Bronchial epithelial cell (primary cell): ENCODE measurements around the gene B3GNT9. TPM values are rescaled to one million over a fixed set of nuclear protein-coding genes. Genes with fewer than 3 reads are reported as not detected.

Experiments
- DNase-seq: peaks from one replicate; pipeline ENCODE4 v3.0.0-alpha.2; 2010; ENCODE audit warnings: low read depth
- FAIRE-seq: peaks from 2 replicates; lab custom pipeline; 2011; peaks lifted over from hg19 to GRCh38; lab: Jason Lieb, UNC
- H3K27me3 ChIP-seq: 2 replicates; pipeline ENCODE4 v1.5.1; 2011; ENCODE audit warnings: low read length; ENCODE audit not compliant: control insufficient read depth, insufficient read depth
- H3K36me3 ChIP-seq: 2 replicates; pipeline ENCODE4 v1.5.1; 2011; ENCODE audit warnings: low read length; ENCODE audit not compliant: control insufficient read depth, insufficient read depth
- H3K4me3 ChIP-seq: 2 replicates; pipeline ENCODE4 v1.5.1; 2011; ENCODE audit warnings: mild to moderate bottlenecking, low read depth, low read length, control low read depth
- total RNA-seq: library from RNA; depleted of rRNA; stranded (reverse); fragments of >200 nt; gene quantifications from 2 replicates; pipeline ENCODE4 v1.2.1, GENCODE V29; 2014
- TF ChIP-seq, protein P1 (sequence below): IDR thresholded peaks from 2 replicates; pipeline ENCODE4 v1.5.1; 2011; ENCODE audit warnings: mild to moderate bottlenecking, moderate library complexity, low read length, control low read depth, inconsistent platforms; ENCODE audit not compliant: insufficient read depth, severe bottlenecking

B3GNT9 gene
- total RNA-seq, 1 donor from 2014 or later: 8.7 TPM

DNA sequence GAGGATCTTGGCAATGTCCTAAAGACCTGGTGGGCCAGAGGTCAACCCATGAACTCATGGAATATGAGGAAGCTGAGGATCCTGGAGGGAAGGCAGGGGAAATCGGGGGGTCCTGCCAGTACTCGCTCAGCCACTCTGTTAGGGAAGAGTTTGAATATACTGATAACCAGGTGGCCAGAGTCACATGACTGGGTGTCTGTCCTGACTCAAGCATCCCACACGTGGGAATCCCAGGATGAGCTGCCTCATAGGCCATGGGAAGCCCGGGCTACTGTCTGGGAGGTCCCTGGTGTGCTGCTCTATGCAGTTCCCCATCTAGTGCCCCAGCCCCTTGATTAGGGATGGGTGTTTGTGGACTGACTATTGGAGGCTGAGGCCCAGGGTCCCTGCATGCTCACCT lies 37.5 kb upstream of the B3GNT9 start:
- no peak for DNase-seq
- Histone ChIP-seq H3K36me3 (peaks cover 3% of the 10 kb centered on the region), H3K27me3 (no peaks in the 10 kb centered on the region), H3K4me3 (no peak overlapping the region)
- TF ChIP-seq, protein P1, sequence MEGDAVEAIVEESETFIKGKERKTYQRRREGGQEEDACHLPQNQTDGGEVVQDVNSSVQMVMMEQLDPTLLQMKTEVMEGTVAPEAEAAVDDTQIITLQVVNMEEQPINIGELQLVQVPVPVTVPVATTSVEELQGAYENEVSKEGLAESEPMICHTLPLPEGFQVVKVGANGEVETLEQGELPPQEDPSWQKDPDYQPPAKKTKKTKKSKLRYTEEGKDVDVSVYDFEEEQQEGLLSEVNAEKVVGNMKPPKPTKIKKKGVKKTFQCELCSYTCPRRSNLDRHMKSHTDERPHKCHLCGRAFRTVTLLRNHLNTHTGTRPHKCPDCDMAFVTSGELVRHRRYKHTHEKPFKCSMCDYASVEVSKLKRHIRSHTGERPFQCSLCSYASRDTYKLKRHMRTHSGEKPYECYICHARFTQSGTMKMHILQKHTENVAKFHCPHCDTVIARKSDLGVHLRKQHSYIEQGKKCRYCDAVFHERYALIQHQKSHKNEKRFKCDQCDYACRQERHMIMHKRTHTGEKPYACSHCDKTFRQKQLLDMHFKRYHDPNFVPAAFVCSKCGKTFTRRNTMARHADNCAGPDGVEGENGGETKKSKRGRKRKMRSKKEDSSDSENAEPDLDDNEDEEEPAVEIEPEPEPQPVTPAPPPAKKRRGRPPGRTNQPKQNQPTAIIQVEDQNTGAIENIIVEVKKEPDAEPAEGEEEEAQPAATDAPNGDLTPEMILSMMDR: no peak
- no peak for FAIRE-seq

DNA sequence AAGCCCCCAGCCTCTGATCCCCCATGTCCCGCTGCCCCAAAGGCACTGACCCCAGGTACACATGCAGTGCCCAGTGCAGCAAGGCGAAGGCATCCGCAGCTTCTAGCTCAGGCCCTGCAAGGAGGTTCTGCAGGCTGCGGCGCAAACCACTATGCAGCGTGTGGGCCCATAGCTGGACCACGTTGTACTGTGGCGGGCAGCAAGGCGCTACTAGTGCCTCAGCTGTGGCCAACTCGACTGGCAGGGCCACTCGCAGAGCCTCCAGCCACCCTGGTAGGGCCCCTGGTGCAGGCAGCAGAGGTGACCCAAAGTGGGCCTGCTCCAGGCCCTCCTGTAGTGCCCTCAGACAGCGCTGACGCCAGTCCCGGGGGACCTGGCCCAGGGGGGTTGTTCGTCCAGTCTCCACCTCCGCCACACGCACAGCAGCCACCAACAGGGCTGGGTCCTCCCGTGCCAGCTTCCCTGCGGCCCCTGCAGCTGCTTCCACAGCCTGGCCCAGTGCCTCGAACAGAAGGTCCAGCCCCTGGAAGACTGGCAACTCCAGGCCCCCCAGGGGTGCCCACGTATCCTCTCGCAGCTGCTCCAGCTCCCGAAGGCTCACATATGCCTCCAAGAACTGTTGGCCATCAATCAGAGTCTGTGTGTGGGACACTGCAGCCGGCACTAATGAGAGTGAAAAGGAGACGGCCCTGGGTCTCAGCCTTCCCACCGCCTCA lies 36.5 kb upstream of the B3GNT9 start:
- H3K27me3 ChIP-seq: no peaks in the 10 kb centered on the region
- no peak overlapping the region for H3K4me3 ChIP-seq
- no peak for DNase-seq
- FAIRE-seq: no peak
- TF ChIP-seq, protein P1: no peak
- H3K36me3 ChIP-seq: no peaks in the 10 kb centered on the region

DNA sequence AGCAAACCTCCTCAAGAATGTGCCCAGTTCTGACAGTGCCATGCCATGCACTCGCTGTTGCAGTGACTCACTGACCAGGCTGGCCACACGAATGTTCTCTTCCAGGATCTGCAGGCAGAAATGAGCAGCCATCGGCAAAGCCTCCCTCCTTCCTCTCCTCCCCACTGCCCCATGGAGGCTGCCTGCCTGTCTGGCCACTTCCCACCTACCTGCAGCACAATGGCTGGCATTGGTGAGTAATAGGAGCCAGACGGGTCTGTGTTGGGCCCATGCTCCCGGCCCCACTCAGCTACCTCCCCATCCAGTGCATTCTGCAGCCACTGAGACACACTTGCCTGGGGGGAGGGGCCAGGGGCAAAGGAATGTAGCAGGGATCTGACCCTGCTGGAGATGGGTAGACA lies 35.8 kb upstream of the B3GNT9 start:
- H3K27me3 ChIP-seq: no peaks in the 10 kb centered on the region
- TF ChIP-seq, protein P1: no peak
- H3K36me3 ChIP-seq: no peaks in the 10 kb centered on the region
- FAIRE-seq (no peak), DNase-seq (peak; percentile 35)
- H3K4me3 ChIP-seq: no peak overlapping the region

DNA sequence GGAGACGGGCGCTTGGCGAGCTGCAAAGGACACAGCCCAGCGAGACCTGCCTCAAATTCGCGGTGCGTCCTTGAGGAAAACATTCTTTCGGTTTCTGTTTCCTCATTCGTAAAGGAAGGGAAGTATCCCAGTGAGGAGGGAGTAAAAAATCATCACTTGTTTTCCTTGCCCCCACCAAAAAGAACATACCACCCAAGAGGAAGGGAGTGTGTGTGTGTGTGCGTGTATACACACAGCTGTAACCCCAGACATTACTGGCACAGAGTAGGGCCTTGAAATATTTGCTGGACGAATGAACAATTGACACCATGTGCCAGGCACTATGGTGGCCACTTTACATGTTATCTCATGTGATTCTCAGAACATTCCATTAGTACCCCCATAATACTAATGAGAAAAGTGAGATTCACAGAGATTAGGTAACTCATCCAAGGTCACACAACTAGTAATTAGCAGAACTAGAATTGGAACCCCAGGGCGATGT lies 34.9 kb upstream of the B3GNT9 start:
- Histone ChIP-seq H3K4me3 (no peak overlapping the region), H3K27me3 (no peaks in the 10 kb centered on the region), H3K36me3 (no peaks in the 10 kb centered on the region)
- peak; percentile 86 for FAIRE-seq
- DNase-seq: no peak
- TF ChIP-seq, protein P1: no peak

DNA sequence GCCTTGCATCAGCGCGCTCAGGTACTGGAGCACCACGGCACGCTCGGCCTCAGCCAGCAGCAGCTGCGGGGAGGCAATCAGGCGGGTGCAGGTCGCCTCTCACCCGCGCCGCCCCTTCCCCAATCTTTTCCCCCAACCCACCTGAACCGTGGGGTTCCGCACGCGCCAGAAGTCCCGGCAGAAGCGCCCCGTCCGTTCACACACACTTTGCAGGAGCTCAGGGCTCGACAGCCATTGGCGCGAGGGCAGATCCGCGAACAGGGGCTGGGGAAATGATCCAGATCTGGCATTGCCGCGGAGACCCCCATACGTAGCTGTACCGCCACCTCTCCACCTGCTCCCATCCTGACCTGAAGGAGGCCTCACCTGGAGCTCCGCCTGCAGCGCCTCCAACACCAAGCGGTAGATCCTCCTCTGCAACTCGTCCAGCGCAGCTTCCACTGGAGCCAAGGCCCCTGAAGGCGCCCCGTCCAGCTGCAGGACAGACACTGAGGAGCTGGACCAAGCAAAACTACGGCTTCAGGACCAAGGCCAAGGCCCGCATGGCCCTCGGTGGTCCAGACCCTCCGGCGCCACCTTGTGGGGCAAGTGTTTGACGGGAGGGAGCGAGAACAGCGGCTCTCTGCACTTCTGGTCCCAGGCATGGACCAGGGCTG lies 34.3 kb upstream of the B3GNT9 start:
- Histone ChIP-seq H3K4me3 (no peak overlapping the region), H3K36me3 (no peaks in the 10 kb centered on the region), H3K27me3 (no peaks in the 10 kb centered on the region)
- FAIRE-seq (no peak), DNase-seq (peak; percentile 68)
- TF ChIP-seq, protein P1: peak; percentile 92
